ENCODE data around the gene GMDS.

The GMDS gene

DNA sequence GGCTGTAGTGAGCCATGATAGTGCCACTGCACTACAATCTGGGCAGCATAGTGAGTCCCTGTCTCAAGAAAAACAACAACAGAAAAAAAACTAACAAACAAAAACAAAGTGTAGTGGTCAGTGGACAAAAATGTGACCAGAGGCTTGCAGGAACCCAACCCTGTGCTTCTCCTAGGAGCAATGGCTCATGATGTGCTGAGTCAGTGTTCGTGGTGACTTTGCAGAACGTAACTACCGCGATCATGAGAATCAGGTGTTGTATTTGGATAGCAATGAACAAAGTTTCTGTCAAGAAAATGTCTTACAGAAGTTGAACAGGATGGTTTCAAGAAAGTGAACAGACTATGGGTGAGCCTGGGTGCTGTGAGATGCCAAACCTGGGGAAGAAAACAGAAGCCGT lies 654.2 kb downstream of the GMDS start:
- H3K79me2 ChIP-seq: no peaks in the 10 kb centered on the region
- H3K4me2 ChIP-seq (ENCODE audit: low read length): no peak overlapping the region
- H3K4me1 ChIP-seq: no peaks in the 10 kb centered on the region
- H3K9ac ChIP-seq: no peak overlapping the region
- no peaks in the 10 kb centered on the region for H3K9me3 ChIP-seq (ENCODE audit: control insufficient read depth, low read length)
- no peak overlapping the region for H2AFZ ChIP-seq
- no peaks in the 10 kb centered on the region for H3K36me3 ChIP-seq (ENCODE audit: control insufficient read depth, insufficient read depth, low read length)
- H3K27ac ChIP-seq: no peak overlapping the region
- H3K4me3 ChIP-seq (ENCODE audit: low read depth, low read length): no peak overlapping the region
- no peaks in the 10 kb centered on the region for H3K27me3 ChIP-seq (ENCODE audit: control insufficient read depth, insufficient read depth, low read length)
- TF ChIP-seq, protein P1, sequence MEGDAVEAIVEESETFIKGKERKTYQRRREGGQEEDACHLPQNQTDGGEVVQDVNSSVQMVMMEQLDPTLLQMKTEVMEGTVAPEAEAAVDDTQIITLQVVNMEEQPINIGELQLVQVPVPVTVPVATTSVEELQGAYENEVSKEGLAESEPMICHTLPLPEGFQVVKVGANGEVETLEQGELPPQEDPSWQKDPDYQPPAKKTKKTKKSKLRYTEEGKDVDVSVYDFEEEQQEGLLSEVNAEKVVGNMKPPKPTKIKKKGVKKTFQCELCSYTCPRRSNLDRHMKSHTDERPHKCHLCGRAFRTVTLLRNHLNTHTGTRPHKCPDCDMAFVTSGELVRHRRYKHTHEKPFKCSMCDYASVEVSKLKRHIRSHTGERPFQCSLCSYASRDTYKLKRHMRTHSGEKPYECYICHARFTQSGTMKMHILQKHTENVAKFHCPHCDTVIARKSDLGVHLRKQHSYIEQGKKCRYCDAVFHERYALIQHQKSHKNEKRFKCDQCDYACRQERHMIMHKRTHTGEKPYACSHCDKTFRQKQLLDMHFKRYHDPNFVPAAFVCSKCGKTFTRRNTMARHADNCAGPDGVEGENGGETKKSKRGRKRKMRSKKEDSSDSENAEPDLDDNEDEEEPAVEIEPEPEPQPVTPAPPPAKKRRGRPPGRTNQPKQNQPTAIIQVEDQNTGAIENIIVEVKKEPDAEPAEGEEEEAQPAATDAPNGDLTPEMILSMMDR (IDR thresholded peaks at IDR 0.05): no peak

DNA sequence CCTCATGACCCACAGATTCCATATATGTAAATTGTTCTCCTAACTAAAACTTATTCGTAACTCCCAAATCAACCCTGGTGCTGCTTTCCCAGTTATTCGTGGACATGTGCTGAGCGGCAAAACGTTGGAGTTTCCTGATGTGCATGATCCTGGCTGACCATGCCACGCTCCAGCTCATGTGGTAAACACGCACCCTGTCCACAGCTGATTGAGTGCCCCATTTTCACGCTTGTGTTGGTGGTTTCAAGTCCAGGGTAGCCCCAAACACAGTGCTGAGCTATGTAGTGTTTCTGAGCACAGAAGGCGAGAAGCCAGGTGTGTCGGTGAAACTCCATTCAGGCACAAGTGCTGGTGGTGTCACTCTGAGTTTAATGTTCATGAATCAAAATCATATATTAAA lies 654.8 kb downstream of the GMDS start:
- H3K27me3 ChIP-seq (ENCODE audit: control insufficient read depth, insufficient read depth, low read length): no peaks in the 10 kb centered on the region
- H3K4me3 ChIP-seq (ENCODE audit: low read depth, low read length): no peak overlapping the region
- no peaks in the 10 kb centered on the region for H3K9me3 ChIP-seq (ENCODE audit: control insufficient read depth, low read length)
- no peaks in the 10 kb centered on the region for H3K79me2 ChIP-seq
- H3K4me1 ChIP-seq: no peaks in the 10 kb centered on the region
- no peak overlapping the region for H3K9ac ChIP-seq
- H3K36me3 ChIP-seq (ENCODE audit: control insufficient read depth, insufficient read depth, low read length): no peaks in the 10 kb centered on the region
- no peak overlapping the region for H3K27ac ChIP-seq
- no peak overlapping the region for H2AFZ ChIP-seq
- no peak overlapping the region for H3K4me2 ChIP-seq (ENCODE audit: low read length)
- TF ChIP-seq, protein P1 (IDR thresholded peaks at IDR 0.05): no peak

DNA sequence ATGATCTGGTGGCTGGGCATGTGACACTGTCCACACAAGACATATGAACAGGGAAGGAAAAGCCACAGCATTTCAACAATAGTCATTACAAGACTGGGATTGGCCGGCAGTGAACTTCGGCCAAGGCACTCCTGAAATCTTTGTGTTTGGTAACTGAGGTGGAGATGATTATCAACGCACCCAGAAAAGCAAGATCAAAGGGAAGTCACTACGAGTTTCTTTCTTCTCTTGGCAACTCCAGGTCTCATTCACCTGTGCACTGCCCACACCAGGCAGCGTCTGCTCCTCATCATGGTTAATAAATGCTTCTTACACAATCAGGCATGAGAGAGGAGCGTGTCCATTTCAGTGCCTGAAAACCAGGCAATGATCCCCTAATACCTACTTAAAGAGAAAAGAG lies 656.2 kb downstream of the GMDS start:
- H3K79me2 ChIP-seq: no peaks in the 10 kb centered on the region
- no peak overlapping the region for H3K27ac ChIP-seq
- H3K36me3 ChIP-seq (ENCODE audit: control insufficient read depth, insufficient read depth, low read length): no peaks in the 10 kb centered on the region
- H3K9ac ChIP-seq: no peak overlapping the region
- no peaks in the 10 kb centered on the region for H3K9me3 ChIP-seq (ENCODE audit: control insufficient read depth, low read length)
- no peaks in the 10 kb centered on the region for H3K4me1 ChIP-seq
- H3K4me3 ChIP-seq (ENCODE audit: low read depth, low read length): no peak overlapping the region
- no peak overlapping the region for H3K4me2 ChIP-seq (ENCODE audit: low read length)
- no peak overlapping the region for H2AFZ ChIP-seq
- TF ChIP-seq, protein P1 (IDR thresholded peaks at IDR 0.05): no peak
- H3K27me3 ChIP-seq (ENCODE audit: control insufficient read depth, insufficient read depth, low read length): no peaks in the 10 kb centered on the region

DNA sequence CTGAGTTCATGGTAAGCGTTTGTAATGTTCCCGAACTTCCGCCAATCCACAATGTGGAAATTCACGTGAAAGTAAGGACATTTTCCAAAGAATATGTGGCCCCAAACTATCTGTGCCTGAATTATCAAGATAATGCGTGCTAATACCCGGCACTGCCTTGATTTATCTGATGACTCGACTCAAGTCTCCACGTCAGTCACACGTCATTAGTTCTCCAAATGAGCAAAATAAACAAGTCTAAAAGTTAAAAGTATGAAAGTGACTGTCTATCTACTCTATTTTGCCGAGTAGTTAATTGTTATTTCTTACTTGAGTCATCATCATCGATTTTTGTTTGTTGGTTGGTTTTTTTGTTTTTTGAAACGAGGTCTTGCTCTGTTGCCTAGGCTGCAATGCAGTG lies 657.4 kb downstream of the GMDS start:
- H3K27me3 ChIP-seq (ENCODE audit: control insufficient read depth, insufficient read depth, low read length): no peaks in the 10 kb centered on the region
- no peak overlapping the region for H3K4me2 ChIP-seq (ENCODE audit: low read length)
- H3K4me1 ChIP-seq: no peaks in the 10 kb centered on the region
- no peaks in the 10 kb centered on the region for H3K79me2 ChIP-seq
- no peak overlapping the region for H3K27ac ChIP-seq
- H3K36me3 ChIP-seq (ENCODE audit: control insufficient read depth, insufficient read depth, low read length): no peaks in the 10 kb centered on the region
- TF ChIP-seq, protein P1 (IDR thresholded peaks at IDR 0.05): no peak
- no peak overlapping the region for H2AFZ ChIP-seq
- H3K9me3 ChIP-seq (ENCODE audit: control insufficient read depth, low read length): no peaks in the 10 kb centered on the region
- no peak overlapping the region for H3K4me3 ChIP-seq (ENCODE audit: low read depth, low read length)
- no peak overlapping the region for H3K9ac ChIP-seq

DNA sequence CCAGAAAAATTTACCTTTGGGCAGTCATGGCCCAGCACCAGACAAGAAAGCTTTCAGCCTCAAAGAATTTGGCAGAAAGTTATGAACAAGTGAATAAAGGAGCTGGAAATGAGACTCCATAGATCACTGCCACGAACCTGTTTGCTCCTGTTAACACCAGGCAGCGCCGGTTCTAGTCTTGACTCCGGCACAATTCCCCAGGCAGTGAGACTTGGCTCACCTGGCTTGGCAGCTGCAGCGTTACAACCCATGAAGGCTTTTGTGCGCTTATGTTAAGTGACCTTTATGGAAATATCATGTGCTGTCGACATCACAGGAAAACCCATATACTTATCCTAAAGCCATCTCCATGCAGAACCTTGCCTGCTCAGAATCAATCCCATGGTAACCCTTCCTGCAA lies 657.9 kb downstream of the GMDS start:
- H3K79me2 ChIP-seq: no peaks in the 10 kb centered on the region
- TF ChIP-seq, protein P1 (IDR thresholded peaks at IDR 0.05): no peak
- no peaks in the 10 kb centered on the region for H3K4me1 ChIP-seq
- no peak overlapping the region for H3K4me3 ChIP-seq (ENCODE audit: low read depth, low read length)
- no peaks in the 10 kb centered on the region for H3K9me3 ChIP-seq (ENCODE audit: control insufficient read depth, low read length)
- no peak overlapping the region for H3K9ac ChIP-seq
- H3K4me2 ChIP-seq (ENCODE audit: low read length): no peak overlapping the region
- no peaks in the 10 kb centered on the region for H3K36me3 ChIP-seq (ENCODE audit: control insufficient read depth, insufficient read depth, low read length)
- H3K27ac ChIP-seq: no peak overlapping the region
- H3K27me3 ChIP-seq (ENCODE audit: control insufficient read depth, insufficient read depth, low read length): no peaks in the 10 kb centered on the region
- no peak overlapping the region for H2AFZ ChIP-seq
